Neural progenitor cell (in vitro differentiated cells): ENCODE data around the gene CCNO. TPM values are rescaled to one million over a fixed set of nuclear protein-coding genes. Genes with fewer than 3 reads are reported as not detected.

Source experiments
- DNase-seq: peaks from one replicate; pipeline ENCODE4 v3.0.0-alpha.2; 2016; ENCODE audit warnings: low spot score
- H2AFZ ChIP-seq: fragments of 200-600 bp; sonication (generic); replicated peaks from 2 replicates; pipeline ENCODE4 v1.6.1; 2016; ENCODE audit warnings: antibody characterized with exemption
- H3F3A ChIP-seq: fragments of 200-600 bp; sonication (generic); 2 replicates; pipeline ENCODE4 v1.6.1; 2016; ENCODE audit warnings: antibody characterized with exemption, low read depth
- H3K27ac ChIP-seq: fragments of 200-600 bp; sonication (generic); 2 replicates; pipeline ENCODE4 v1.5.1; 2016; ENCODE audit warnings: mild to moderate bottlenecking
- H3K27me3 ChIP-seq: fragments of 200-600 bp; sonication (generic); 2 replicates; pipeline ENCODE4 v1.6.1; 2016; ENCODE audit warnings: mild to moderate bottlenecking, moderate library complexity
- H3K36me3 ChIP-seq: fragments of 200-600 bp; sonication (generic); 2 replicates; pipeline ENCODE4 v1.5.1; 2016
- H3K4me1 ChIP-seq: fragments of 200-600 bp; sonication (generic); 2 replicates; pipeline ENCODE4 v1.6.1; 2016; ENCODE audit warnings: mixed run types
- H3K4me2 ChIP-seq: fragments of 200-600 bp; sonication (generic); 2 replicates; pipeline ENCODE4 v1.6.1; 2016
- H3K4me3 ChIP-seq: fragments of 200-600 bp; sonication (generic); 2 replicates; pipeline ENCODE4 v1.5.1; 2016
- H3K79me2 ChIP-seq: fragments of 200-600 bp; sonication (generic); 2 replicates; pipeline ENCODE4 v1.6.1; 2016; ENCODE audit warnings: low read depth
- H3K9ac ChIP-seq: fragments of 200-600 bp; sonication (generic); 2 replicates; pipeline ENCODE4 v1.6.1; 2016
- H3K9me3 ChIP-seq: fragments of 200-600 bp; sonication (generic); 2 replicates; pipeline ENCODE4 v1.5.1; 2016; ENCODE audit warnings: low read depth
- H4K20me1 ChIP-seq: fragments of 200-600 bp; sonication (generic); 2 replicates; pipeline ENCODE4 v1.6.1; 2016; ENCODE audit warnings: low read depth
- H3K27ac Mint-ChIP-seq: 3 replicates; pipeline ENCODE4 v1.8.0; 2021; ENCODE audit warnings: mixed read lengths
- H3K27me3 Mint-ChIP-seq: 2 replicates; pipeline ENCODE4 v1.8.0; 2022; ENCODE audit warnings: low read depth, mild to moderate bottlenecking, inconsistent platforms, moderate library complexity, mixed read lengths; ENCODE audit not compliant: insufficient read depth
- H3K36me3 Mint-ChIP-seq: 3 replicates; pipeline ENCODE4 v1.8.0; 2021; ENCODE audit warnings: mixed read lengths
- H3K4me1 Mint-ChIP-seq: 3 replicates; pipeline ENCODE4 v1.8.0; 2021; ENCODE audit warnings: mixed read lengths
- H3K4me3 Mint-ChIP-seq: 3 replicates; pipeline ENCODE4 v1.8.0; 2021; ENCODE audit warnings: mild to moderate bottlenecking, moderate library complexity, mixed read lengths
- H3K9me3 Mint-ChIP-seq: 3 replicates; pipeline ENCODE4 v1.8.0; 2020; ENCODE audit warnings: mixed read lengths
- CTCF ChIP-seq: fragments of 200-600 bp; sonication (generic); IDR thresholded peaks from 2 replicates; pipeline ENCODE4 v1.5.1; 2017; ENCODE audit warnings: antibody characterized with exemption, mild to moderate bottlenecking
- EZH2 ChIP-seq: fragments of 200-600 bp; sonication (generic); IDR thresholded peaks from 2 replicates; pipeline ENCODE4 v1.6.1; 2017; ENCODE audit warnings: antibody characterized with exemption, mild to moderate bottlenecking, moderate library complexity
- EZH2phosphoT487 ChIP-seq: fragments of 200-600 bp; sonication (generic); IDR thresholded peaks from 2 replicates; pipeline ENCODE4 v1.6.1; 2017; ENCODE audit warnings: antibody characterized with exemption
- total RNA-seq: library from RNA; depleted of rRNA; stranded (reverse); fragments of >200 nt; gene quantifications from 2 replicates; pipeline ENCODE4 v1.2.3, GENCODE V29; 2015; ENCODE audit warnings: low replicate concordance

Gene CCNO
- total RNA-seq, 1 donor from 2014 or later = not detected

GRCh38 chr5:55191165-55191564, 42.2 kb downstream of the CCNO start:
- no peaks in the 10 kb centered on the region for H4K20me1 ChIP-seq
- H3K9me3 ChIP-seq = no peaks in the 10 kb centered on the region
- DNase-seq = no peak
- no peaks in the 10 kb centered on the region for H3F3A ChIP-seq
- Mint-ChIP-seq H3K4me1 (no peaks in the 10 kb centered on the region), H3K4me3 (no peak overlapping the region), H3K36me3 (peaks cover 2% of the 10 kb centered on the region), H3K27me3 (peaks cover 12% of the 10 kb centered on the region), H3K9me3 (no peaks in the 10 kb centered on the region), H3K27ac (no peak overlapping the region)
- peaks cover 75% of the 10 kb centered on the region for H3K27me3 ChIP-seq
- H3K4me1 ChIP-seq = no peaks in the 10 kb centered on the region
- H2AFZ ChIP-seq = no peak overlapping the region
- H3K27ac ChIP-seq = no peak overlapping the region
- no peaks in the 10 kb centered on the region for H3K36me3 ChIP-seq
- H3K4me2 ChIP-seq = no peak overlapping the region
- H3K9ac ChIP-seq = no peak overlapping the region
- H3K4me3 ChIP-seq = no peak overlapping the region
- H3K79me2 ChIP-seq = no peaks in the 10 kb centered on the region
- no peak for TF ChIP-seq EZH2phosphoT487
- TF ChIP-seq EZH2 = no peak
- no peak for TF ChIP-seq CTCF

GRCh38 chr5:55188656-55189540, 44.5 kb downstream of the CCNO start:
- TF ChIP-seq EZH2phosphoT487 (no peak), EZH2 (no peak), CTCF (no peak)
- Histone ChIP-seq H3F3A (no peaks in the 10 kb centered on the region), H3K36me3 (no peaks in the 10 kb centered on the region), H3K9me3 (no peaks in the 10 kb centered on the region), H3K9ac (no peak overlapping the region), H3K79me2 (no peaks in the 10 kb centered on the region), H3K4me3 (no peak overlapping the region), H3K4me1 (no peaks in the 10 kb centered on the region), H3K27me3 (peaks cover 84% of the 10 kb centered on the region), H3K27ac (no peak overlapping the region), H4K20me1 (no peaks in the 10 kb centered on the region), H3K4me2 (no peak overlapping the region), H2AFZ (no peak overlapping the region)
- H3K4me3 Mint-ChIP-seq = no peak overlapping the region
- DNase-seq = no peak
- H3K4me1 Mint-ChIP-seq = no peaks in the 10 kb centered on the region
- peaks cover 18% of the 10 kb centered on the region for H3K27me3 Mint-ChIP-seq
- no peak overlapping the region for H3K27ac Mint-ChIP-seq
- H3K36me3 Mint-ChIP-seq = peaks cover 2% of the 10 kb centered on the region
- no peaks in the 10 kb centered on the region for H3K9me3 Mint-ChIP-seq

DNA sequence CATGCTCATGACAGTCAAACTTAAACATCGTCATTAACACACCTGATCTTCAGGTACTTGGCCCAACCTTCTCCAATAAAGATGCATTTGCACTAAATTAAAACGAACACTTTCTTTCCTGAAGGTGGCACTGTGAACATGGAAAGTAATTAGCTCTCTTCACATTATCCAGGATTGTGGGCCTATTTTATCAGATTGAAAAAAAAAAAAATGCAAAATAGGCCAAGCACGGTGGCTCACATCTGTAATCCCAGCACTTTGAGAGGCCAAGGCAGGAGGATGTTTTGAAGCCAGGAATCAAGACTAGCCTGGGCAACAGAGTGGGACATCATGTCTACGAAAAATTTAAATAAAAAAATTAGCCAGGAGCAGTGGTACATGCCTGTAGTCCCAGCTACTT, 46.0 kb downstream of the CCNO start:
- no peak overlapping the region for H3K4me3 Mint-ChIP-seq
- H3K4me3 ChIP-seq = no peak overlapping the region
- H3K27me3 ChIP-seq = peaks cover 86% of the 10 kb centered on the region
- H3K79me2 ChIP-seq = no peaks in the 10 kb centered on the region
- no peaks in the 10 kb centered on the region for H3K36me3 ChIP-seq
- no peak overlapping the region for H2AFZ ChIP-seq
- H3K4me1 ChIP-seq = no peaks in the 10 kb centered on the region
- H3K27ac Mint-ChIP-seq = no peak overlapping the region
- H3K9me3 ChIP-seq = no peaks in the 10 kb centered on the region
- no peaks in the 10 kb centered on the region for H3K4me1 Mint-ChIP-seq
- H4K20me1 ChIP-seq = no peaks in the 10 kb centered on the region
- H3K9me3 Mint-ChIP-seq = no peaks in the 10 kb centered on the region
- H3F3A ChIP-seq = no peaks in the 10 kb centered on the region
- H3K27me3 Mint-ChIP-seq = peaks cover 8% of the 10 kb centered on the region
- DNase-seq = peak; percentile 8
- H3K27ac ChIP-seq = no peak overlapping the region
- H3K4me2 ChIP-seq = no peak overlapping the region
- no peak overlapping the region for H3K9ac ChIP-seq
- H3K36me3 Mint-ChIP-seq = peaks cover 2% of the 10 kb centered on the region
- TF ChIP-seq CTCF (peak; percentile 48), EZH2 (no peak)

Other genes with a start within 250 kb of the CCNO start
- not detected in 2 replicates for gene ESM1, start 248.0 kb downstream of the CCNO start, total RNA-seq
- 0.22 TPM in 1 of 2 replicates, not detected in the other for gene GZMK, start 209.4 kb downstream of the CCNO start, total RNA-seq
- not detected in 2 replicates for gene GZMA, start 131.0 kb downstream of the CCNO start, total RNA-seq
- 84.3 and 132 TPM in 2 replicates for gene GPX8, start 73.4 kb downstream of the CCNO start, total RNA-seq
- gene CDC20B, start 60.4 kb downstream of the CCNO start, total RNA-seq = not detected in 2 replicates
- gene MCIDAS, start 6.3 kb downstream of the CCNO start, total RNA-seq = not detected in 2 replicates
- gene DHX29, start 74.1 kb upstream of the CCNO start, total RNA-seq = 28.2 and 44.0 TPM in 2 replicates
- gene MTREX, start 74.4 kb upstream of the CCNO start, total RNA-seq = 128 and 198 TPM in 2 replicates